GM04503 (cell line): Measurements from ENCODE around the gene BCL3.

ENCODE experiments used
- DNase-seq: peaks from one replicate; pipeline ENCODE4 v3.0.0-alpha.2; 2012; ENCODE audit warnings: low read depth

BCL3 gene

DNA sequence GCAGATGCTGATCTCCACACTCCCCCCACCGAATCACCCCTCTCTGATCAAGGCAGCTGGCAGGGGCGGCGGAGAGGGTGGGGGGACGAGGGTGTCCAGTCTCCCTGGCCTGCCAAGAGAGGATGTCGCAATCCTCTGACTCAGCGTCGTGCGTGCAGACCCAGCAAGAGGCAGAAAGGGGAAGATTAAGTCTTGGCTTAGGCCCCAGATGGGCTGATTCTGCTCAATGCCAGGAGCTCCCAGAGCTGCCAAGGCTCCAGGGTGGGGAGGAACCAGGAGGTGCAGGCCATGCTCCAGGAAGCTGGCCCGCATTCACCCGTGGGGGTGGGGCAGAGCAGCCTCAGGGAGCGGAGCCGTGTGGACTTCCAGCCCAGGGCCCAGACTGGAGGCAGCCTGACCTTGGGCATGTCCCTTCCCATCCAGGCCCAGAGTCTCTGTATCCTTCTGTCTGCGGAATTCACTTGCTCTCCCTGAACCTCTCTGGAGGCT is 6.6 kb upstream of the BCL3 start:
- DNase-seq: peak; percentile 99

DNA sequence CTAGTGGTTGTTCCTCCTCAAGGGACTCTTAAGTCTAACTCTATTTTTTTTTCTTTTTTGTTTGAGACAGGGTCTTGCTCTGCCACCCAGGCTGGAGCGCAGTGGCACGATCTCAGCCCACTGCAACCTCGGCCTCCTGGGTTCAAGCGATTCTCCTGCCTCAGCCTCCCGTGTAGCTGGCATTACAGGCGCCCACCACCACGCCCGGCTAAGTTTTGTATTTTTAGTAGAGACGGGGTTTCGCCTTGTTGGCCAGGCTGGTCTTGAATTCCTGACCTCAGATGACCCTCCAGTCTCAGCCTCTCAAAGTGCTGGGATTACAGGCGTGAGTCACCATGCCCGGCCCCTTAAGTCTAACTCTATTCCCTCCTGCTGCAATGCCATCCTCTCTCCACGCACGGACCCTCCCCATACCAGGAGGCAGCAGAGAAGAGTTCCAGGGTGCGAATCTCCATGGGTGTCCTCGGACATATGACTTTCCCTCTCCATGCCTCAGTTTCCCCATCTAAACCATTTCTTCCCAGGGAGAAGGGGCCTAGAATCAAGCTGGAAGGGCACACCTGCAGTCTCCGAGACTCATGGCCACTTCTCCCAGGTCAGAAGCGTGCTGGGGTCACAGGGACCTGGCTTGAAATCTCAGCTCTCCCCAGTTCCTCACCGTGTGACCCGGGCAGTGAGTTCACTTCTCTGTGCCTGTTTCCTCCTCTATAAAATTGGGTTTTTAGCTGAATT is 6.0 kb upstream of the BCL3 start:
- no peak for DNase-seq

DNA sequence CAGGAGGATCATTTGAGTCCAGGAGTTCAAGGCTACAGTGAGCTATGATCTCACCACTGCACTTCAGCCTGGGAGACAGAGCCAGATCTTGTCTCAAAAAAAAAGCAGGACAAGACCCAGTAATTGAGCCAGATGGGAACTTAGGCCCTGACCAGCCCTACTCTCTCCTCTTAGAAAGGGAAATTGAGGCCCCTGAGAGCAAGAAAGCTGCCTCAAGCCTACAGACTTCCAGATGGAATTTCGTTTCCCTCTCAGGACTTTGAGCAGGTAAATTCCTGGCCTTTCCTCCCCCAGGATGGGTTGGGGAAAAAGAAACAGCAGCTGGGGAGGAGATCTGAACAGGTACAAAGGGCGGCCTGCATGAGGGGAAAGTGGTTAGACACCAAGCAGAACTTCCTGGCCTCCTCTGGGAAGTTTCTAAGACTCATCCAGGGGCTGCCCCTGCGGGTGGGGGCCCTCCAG is 3.6 kb upstream of the BCL3 start:
- DNase-seq: no peak

DNA sequence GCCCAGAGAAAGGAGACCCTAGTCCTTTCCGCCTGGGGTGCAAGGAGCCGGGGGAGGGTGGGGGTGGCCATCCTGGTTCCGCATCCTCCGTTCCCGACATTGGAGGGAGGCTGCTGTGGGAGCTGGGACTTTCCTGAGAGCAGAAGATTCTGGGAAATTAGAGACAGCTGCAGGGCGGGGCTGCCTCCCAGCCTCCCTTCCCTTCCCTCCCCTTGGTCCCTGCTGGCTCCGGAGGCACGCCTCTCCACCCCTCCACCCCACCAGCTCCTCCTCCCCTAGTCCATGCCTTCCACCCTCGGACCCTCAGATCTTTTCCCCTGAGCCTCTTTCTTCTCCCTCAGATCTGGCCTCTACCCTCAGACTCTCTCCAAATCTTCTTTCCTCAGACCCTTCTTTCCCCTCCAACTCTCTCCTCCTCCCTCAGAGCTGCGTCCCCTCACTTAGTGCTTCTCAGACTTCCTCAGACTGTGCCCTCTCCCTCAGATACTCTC is 3.1 kb upstream of the BCL3 start:
- no peak for DNase-seq

DNA sequence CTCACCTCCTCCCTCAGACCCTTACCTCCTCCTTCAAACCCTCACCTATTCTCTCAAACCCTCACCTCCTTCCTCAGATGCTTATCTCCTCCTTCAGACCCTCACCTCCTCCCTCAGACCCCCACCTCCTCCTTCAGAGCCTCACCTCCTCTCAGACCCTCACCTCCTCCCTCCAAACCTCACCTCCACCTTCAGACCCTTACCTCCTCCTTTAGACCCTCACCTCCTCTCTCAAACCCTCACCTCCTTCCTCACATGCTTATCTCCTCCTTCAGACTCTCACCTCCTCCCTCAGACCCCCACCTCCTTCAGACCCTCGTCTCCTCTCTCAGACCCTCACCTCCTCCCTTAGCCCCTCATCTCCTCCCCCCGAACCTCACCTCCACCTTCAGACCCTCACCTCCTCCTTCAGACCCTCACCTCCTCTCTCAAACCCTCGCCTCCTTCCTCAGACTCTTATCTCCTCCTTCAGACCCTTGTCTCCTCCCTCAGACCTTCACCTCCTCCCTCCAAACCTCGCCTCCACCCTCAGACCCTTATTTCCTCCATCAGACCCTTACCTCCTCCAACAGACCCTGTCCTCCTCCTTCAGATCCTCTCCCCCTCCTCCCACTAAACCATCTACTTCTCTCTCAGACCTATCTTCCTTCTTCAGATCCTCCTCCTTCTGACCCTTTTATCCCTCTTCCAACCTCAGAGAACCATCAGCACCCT is 2.5 kb upstream of the BCL3 start:
- DNase-seq: no peak

DNA sequence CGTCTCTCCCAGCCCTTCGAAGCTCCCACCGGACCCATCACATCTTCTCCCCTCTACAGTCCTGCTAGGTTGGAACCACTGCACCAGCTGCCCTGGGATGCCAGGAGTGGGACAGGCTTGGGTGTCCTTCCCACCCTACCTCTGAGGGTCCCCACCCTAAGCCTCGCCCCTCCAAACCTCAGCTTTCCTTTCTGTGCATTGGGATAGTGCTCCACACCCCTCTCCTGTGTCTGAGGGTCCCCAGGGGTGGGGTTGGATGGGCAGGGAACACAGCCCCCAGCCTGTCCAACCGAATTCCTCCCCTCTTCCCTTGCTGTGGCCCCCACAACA is 1.9 kb upstream of the BCL3 start:
- no peak for DNase-seq

DNA sequence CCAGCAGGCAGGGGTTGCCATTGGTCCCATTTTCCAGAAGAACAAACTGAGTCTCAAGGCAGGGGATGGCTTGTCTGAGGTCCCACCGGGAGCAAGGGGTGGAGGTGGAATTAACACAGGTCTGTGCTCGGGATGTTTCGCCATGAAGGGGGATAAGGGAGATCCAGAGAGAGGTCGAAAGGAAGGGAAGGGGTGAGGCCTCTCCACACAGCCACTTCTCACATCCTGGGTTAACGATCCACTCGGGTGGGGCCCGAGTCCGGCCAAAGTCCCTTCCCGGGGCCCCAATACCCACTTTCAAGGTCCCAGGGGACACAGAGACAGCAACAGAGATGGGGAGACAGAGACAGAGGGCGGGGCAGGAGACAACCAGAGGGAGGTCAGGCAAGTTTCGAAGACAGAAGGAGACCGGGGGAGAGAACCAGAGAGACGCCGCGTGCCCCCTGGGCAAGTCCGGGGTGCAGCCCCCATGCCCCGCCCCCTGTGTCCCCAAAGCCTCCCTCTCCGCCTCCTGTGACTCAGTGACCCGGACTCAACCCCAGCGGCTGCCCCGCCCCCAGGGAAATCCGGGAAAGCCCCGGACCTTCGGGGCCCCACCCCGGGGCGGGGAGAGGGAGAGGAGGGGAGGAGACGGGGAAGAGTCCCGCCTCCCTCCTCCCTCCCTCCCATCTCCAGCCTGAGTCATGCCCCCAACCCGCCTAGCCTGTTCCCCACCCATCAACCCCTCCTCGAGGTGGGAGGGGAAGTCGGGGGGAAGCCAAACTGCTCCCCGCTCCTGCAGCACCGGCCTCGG is 1.4 kb upstream of the BCL3 start:
- peak; percentile 82 for DNase-seq

DNA sequence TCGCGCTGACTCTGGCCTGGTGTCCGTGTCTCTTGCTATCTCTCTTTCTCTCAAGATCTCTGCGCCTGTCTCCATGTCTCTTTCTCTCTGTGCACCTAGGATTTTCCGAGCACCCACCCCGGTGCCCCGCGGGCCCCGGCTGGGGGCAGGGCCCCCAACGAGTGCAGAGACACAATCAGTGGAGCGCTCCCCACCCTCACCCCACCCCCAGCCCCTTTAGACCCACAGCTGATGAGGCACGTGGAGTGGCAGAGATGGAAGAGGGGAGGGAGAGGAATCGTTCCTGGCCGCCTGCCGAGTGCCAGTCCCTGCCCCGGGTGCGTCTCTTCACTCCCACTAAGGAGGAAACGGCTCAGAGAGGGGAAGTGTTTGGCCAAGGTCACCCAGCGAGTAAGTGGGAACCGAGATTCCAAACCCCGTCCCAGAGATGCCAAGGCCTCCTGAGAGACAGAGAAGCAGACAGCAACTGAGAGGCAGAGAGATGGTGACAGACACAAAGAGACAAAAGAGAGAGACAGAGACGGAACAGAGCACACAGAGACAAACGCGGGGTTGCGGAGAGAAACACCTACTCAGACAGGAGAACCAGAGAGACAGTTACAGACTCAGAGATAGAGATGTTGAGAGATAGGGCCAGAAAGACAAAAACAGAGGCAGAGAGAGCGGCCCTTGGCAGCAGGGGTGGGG is 626 bp upstream of the BCL3 start:
- no peak for DNase-seq

DNA sequence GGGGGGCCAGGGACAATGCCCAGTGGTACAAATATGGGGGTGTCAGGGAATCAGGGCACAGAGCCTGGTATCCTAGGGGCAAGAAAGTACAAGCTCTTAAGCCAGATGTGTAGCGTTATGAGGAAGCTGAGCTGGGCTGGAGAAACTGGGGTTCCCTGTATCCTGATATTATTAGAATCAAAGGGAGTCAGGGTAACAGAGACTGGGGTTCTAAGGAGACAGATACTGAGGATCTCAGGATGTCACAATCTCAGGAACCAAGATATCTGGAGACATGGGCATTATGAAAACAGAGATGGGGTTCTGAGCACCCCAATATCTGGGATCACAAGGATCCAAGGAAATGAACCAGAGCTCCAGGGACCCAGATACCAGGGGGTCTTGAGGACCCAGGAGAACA is 784 bp downstream of the BCL3 start:
- no peak for DNase-seq

DNA sequence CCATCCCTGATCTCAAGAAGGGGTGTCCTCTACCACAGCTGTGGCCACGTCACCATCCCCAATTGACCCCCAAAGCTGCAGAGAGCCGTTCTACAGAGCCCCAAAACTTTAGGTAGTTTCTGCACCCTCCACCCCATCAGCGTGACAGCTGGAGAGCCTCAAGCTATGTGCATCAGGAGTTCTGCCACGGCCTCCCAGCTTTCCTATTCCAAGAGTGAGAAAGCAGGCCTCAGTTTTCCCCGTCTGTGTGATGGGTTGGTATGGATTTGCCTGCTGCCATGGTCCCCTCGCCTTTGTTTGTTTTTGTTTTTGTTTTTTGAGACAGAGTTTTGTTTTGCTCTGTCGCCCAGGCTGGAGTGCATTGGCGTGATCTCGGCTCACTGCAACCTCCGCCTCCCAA is 1.5 kb downstream of the BCL3 start:
- no peak for DNase-seq

DNA sequence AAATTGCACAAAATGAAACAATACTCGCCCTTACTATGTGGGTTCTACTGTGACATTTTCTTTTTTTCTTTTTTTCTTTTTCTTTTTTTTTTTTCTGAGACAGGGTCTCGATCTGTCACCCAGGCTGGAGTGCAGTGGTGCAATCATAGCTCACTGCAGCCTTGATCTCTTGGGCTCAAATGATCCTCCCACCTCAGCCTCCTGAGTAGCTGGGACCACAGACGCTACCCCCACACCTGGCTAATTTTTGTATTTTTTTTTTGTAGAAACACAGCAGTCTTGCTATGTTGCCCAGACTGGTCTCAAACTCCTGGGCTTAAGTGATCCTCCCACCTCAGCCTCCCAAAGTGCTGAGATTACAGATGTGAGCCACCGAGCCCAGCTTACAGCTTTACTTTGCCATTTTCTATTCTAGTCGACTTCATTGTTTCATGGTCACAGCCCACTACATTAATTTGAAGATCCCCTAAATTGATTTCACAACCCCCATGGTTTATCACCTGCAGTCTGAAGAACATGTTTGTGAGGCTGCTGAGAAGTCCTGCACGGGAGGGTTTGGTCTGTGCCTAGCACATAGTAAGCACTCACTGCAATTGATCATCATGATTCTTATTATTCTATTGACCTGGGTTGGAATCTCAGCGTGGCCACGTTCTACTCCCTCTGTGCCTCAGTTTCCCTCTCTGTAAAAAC is 3.8 kb downstream of the BCL3 start:
- DNase-seq: no peak

DNA sequence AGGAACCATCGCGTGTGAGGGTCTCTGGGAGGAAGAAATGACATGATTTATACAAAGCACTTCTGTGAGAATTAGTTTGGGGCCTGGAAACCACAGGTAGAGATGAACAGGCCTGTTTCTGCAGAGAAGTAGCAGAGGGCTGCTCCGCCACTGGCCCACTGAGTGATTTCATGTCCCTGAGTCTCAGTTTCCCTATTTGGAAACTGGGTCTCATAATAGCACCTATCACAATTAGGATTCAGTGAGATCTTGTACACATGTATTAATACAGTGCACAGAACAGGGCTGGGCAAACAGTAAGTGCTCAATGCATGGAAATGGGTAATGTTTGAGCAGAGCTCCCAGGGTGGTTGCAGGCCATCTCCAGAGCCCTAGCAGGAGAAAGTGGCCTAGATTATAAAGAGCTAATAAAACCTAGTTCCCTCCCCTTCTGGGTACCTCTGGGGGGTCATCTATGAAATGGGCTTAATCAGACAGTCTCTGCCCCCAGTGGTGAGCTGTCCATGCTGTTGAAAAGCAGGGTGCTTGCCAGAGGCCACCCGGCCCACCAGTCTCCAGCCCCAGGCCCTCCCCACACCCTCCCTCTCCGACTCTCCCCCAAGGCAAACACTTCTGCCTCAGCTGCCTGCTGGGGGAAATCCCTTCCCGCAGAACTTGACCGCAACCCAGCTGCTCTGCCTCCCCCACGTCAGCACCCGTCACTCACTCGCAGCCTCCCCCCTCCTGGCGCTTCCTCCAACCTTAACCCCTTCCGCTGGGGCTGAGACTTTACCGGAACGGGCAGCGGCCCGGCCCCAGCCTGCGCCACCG is 4.5 kb downstream of the BCL3 start:
- no peak for DNase-seq

DNA sequence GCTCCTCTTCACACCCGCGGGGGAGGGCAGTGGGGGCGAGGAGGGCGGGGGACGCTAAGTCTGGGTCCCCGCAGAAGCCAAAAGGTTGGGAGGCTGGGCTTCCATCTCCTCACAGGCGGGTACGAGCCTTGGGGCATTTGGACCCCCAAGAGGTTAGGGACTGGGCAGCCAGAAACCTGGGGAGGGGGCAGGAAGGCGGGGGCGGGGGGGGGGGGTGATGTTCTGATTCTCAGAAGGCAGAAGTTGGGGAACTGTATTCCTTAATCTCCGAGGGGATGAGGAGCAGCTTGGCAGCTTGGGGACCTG is 5.1 kb downstream of the BCL3 start:
- DNase-seq: no peak

DNA sequence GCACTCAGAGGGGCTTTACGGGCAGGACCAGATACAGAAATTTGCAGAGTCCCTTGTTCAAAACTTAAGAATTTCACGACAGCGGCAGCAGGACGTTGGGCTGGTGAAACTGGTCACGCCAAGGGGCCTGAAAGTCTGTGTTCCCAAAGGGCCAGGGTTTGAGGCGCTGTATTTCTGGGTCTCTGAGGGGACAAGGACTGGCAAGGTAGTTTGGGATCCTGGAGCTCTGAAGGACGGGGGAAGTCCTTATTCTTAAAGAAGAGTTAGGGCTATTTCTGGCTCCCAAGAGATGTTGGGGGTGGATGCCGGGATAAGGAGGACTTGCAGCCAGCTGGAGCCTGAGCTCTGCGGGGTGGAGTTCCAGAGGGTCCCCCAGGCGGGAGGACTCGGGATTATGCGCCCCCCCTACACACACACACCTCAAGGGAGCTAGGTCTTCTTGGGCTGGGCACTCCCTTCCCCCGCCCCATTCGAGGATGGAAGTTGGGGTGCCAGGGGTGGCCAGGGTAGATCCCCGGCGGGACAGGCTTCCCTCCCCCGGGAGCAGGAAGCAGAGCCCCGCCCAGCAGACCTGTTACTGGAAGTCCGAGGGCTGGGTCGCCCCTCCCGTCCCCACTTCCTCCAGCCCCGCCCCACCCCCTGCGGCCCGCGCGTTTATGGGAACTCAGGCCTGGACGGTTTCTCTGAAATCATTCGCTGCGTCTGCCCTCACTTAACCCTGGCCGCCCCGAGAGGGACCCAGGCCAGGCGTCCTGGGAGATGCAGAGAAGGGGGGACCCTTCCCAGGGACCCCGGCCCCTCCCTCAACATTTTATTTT is 5.6 kb downstream of the BCL3 start:
- no peak for DNase-seq

DNA sequence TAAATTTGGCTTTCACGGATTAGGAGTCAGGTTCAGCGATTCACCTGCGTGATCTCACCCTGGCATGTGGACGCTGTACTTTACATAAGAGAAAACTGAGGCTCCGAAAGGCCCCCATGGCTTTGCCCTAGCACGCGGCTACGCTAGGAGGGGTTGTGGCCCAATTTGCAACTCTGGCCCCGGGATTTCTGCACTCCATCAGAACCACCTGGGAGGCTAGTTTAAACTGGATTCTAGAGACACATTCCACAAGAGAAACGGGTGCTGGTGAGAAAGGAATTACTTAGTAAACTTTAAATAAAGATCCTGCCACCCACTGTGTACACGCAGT is 6.2 kb downstream of the BCL3 start:
- DNase-seq: no peak

DNA sequence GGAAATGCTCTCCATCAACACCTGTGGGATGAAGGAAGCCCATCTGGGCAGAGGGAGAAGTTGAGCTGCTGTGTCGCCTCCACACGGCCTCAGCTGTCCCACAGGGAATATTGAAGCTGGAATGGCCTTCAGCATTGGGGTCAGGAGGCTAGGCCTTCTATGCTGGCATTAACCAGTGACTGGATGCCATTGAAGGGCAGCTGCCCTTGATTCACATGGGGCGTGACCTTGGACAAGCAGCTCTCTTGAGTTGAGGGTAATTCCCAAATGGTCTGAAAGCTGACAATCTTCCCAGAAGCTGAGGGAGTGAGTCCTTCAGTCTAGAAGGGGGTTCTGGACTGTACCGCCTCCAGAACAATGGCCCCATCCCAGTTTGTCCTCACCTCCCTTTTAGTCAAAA is 6.7 kb downstream of the BCL3 start:
- DNase-seq: no peak

DNA sequence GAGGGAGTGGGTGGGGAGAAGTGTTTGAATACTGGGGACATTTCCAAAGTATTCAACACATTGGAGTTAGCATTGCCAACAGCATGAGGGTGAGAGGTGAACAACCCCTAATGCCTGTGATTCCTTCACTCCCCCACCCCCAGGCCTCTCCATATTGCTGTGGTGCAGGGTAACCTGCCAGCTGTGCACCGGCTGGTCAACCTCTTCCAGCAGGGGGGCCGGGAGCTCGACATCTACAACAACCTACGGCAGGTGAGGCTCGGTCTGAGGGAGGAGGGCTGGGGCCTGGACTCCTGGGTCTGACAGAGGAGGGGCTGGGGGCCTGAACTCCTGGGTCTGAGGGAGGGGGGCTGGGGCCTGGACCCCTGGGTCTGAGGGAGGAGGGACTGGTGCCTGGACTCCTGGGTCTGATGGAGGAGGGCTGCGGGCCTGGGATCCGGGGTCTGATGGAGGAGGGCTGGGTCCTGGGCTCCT is 7.6 kb downstream of the BCL3 start:
- no peak for DNase-seq

DNA sequence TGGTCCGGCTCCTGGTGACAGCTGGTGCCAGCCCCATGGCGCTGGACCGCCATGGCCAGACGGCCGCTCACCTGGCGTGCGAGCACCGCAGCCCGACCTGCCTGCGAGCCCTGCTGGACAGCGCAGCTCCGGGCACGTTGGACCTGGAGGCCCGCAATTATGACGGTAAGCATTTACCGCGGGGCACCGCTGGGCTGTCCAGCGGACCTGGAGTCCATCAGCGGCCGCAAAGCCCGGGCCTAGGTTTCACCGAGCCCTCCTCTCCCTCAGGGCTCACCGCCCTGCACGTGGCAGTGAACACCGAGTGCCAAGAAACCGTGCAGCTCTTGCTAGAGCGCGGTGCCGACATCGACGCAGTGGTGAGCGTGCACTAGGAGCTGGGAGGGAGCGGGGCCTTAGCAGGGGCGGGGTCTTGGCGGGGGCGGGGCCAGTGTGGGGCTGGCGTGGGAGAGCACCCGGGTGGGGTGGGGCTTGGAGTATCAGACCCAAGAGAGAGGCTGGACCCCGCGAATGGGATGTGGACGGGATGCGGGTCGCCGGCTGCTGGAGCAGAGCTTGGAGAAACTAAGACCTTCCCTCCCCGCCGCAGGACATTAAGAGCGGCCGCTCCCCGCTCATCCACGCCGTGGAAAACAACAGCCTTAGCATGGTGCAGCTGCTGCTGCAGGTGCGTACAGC is 8.7 kb downstream of the BCL3 start:
- no peak for DNase-seq

DNA sequence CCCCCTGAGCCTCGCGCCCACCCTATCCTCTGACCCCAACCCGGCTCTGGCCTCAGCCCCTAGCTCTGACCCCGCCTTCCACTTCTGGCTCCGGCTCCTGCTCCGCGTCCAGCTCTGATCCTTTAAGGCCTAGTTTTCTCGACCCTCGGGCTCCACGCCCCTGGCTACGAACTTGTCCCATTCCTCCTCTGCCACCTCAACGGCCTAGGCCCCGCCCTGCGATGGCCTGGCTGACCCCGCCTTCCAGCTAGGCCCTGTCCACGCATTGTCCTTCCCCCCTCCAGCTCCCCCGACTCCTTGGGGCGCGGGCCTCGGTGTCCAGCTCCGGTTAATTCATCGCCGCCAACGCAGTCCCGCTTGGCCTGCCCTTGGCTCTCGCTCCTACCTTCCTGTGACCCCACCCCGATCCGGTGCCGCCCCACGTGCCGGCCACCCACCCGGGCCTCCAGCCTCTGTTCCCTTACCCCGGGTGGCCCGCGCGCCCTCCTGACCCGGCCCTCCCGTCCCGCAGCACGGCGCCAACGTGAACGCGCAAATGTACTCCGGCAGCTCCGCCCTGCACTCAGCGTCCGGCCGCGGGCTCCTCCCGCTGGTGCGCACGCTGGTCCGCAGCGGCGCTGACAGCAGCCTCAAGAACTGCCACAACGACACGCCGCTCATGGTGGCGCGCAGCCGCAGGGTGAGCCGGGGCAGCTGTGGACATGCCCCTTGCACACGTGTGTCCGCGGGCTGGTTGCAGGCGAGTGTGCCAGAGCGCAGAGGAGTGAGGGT is 9.4 kb downstream of the BCL3 start:
- no peak for DNase-seq
